DMS 273 (cell line): Measurements from ENCODE around the gene RRBP1.

ENCODE experiments used
- DNase-seq: peaks from one replicate; lab custom pipeline; 2025; ENCODE audit not compliant: unreplicated experiment; lab: John Stamatoyannopoulos, UW

The RRBP1 gene

GRCh38 chr20:17637985-17638640 lies 43.9 kb downstream of the RRBP1 start:
- DNase-seq = no peak

GRCh38 chr20:17637413-17637780 lies 44.6 kb downstream of the RRBP1 start:
- DNase-seq = no peak

- peak; percentile 62 for DNase-seq
Observed at GRCh38 chr20:17636523-17637412, 45.3 kb downstream of the RRBP1 start.

GRCh38 chr20:17635332-17636244 lies 46.5 kb downstream of the RRBP1 start:
- DNase-seq = no peak

- no peak for DNase-seq
Observed at GRCh38 chr20:17634661-17635331, 47.2 kb downstream of the RRBP1 start.

- no peak for DNase-seq
Observed at GRCh38 chr20:17633850-17634500, 48.1 kb downstream of the RRBP1 start.

GRCh38 chr20:17633221-17633849 lies 48.7 kb downstream of the RRBP1 start:
- DNase-seq = no peak

- no peak for DNase-seq
Observed at GRCh38 chr20:17631576-17632319, 50.3 kb downstream of the RRBP1 start.

GRCh38 chr20:17630806-17631195 lies 51.2 kb downstream of the RRBP1 start:
- DNase-seq = no peak

- DNase-seq = no peak
Observed at GRCh38 chr20:17630151-17630805, 51.8 kb downstream of the RRBP1 start.

GRCh38 chr20:17629678-17630089 lies 52.4 kb downstream of the RRBP1 start:
- DNase-seq = no peak

GRCh38 chr20:17629025-17629424 lies 53.0 kb downstream of the RRBP1 start:
- no peak for DNase-seq

- DNase-seq = no peak
Observed at GRCh38 chr20:17628101-17628841, 53.8 kb downstream of the RRBP1 start.

- DNase-seq = no peak
Observed at GRCh38 chr20:17627101-17627955, 54.7 kb downstream of the RRBP1 start.

GRCh38 chr20:17626217-17627007 lies 55.6 kb downstream of the RRBP1 start:
- no peak for DNase-seq
